Cardiac fibroblast (primary cell): ENCODE data around the gene HECTD2.
"Not testable (repeated sequence)": the region's sequence is repeated elsewhere in the genome, so short reads cannot be mapped to it uniquely, and the experiment has no call there.

ENCODE experiments used
- DNase-seq, 2 donors: peaks; one replicate each; pipeline versions ENCODE4 v3.0.0 to v3.0.0-alpha.2; 2010; ENCODE audit warnings: low read depth in 2 of 2
- H3K4me3 ChIP-seq, 2 donors: replicated peaks in 1 of 2; 1 replicate in 1 of 2; 2 replicates in 1 of 2; pipeline ENCODE4 v1.5.1; 2011; ENCODE audit warnings: low read depth in 2 of 2, low read length in 2 of 2, mild to moderate bottlenecking in 2 of 2, moderate library complexity in 1 of 2
- TF ChIP-seq, protein P1 (sequence below): IDR thresholded peaks from one replicate; pipeline ENCODE4 v1.5.1; 2011; ENCODE audit warnings: low read depth, mild to moderate bottlenecking, low read length, inconsistent platforms

HECTD2 gene

GRCh38 chr10:91557651-91558111 lies 147.5 kb downstream of the HECTD2 start:
- TF ChIP-seq, protein P1, sequence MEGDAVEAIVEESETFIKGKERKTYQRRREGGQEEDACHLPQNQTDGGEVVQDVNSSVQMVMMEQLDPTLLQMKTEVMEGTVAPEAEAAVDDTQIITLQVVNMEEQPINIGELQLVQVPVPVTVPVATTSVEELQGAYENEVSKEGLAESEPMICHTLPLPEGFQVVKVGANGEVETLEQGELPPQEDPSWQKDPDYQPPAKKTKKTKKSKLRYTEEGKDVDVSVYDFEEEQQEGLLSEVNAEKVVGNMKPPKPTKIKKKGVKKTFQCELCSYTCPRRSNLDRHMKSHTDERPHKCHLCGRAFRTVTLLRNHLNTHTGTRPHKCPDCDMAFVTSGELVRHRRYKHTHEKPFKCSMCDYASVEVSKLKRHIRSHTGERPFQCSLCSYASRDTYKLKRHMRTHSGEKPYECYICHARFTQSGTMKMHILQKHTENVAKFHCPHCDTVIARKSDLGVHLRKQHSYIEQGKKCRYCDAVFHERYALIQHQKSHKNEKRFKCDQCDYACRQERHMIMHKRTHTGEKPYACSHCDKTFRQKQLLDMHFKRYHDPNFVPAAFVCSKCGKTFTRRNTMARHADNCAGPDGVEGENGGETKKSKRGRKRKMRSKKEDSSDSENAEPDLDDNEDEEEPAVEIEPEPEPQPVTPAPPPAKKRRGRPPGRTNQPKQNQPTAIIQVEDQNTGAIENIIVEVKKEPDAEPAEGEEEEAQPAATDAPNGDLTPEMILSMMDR, result no peak
- H3K4me3 ChIP-seq, result no peak overlapping the region
- no peak for DNase-seq

- TF ChIP-seq, protein P1, result no peak
- no peak overlapping the region for H3K4me3 ChIP-seq
Measured at GRCh38 chr10:91558473-91558872, 148.3 kb downstream of the HECTD2 start.

DNA sequence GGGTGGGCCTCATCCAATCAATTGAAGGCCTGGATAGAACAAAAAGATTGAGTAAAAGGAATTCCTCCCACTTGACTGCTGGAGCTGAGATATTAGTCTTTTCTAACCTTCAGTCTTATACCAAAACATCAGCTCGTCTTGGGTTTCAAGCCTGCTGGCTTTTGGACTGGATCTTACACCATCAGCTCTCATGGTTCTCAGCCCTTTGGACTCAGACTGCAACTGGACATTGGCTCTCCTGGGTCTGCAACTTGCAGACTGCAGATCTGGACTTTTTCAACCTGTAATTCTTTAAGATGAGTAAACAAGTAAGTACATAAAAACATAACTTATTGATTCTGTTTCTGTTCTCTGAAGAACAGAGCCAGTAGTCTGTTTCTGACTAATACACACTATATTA lies 149.0 kb downstream of the HECTD2 start:
- TF ChIP-seq, protein P1, result no peak
- DNase-seq, result no peak
- no peak overlapping the region for H3K4me3 ChIP-seq

More at GRCh38 chr10:91558473-91558872, 148.3 kb downstream of the HECTD2 start:
- DNase-seq, result no peak

- TF ChIP-seq, protein P1, result no peak
Measured at GRCh38 chr10:91559750-91560149, 149.6 kb downstream of the HECTD2 start.

GRCh38 chr10:91560827-91561226 lies 150.7 kb downstream of the HECTD2 start:
- peak; percentile 76 for DNase-seq
- H3K4me3 ChIP-seq, result not testable (repeated sequence)

More at GRCh38 chr10:91559750-91560149, 149.6 kb downstream of the HECTD2 start:
- no peak for DNase-seq
- no peak overlapping the region for H3K4me3 ChIP-seq

DNA sequence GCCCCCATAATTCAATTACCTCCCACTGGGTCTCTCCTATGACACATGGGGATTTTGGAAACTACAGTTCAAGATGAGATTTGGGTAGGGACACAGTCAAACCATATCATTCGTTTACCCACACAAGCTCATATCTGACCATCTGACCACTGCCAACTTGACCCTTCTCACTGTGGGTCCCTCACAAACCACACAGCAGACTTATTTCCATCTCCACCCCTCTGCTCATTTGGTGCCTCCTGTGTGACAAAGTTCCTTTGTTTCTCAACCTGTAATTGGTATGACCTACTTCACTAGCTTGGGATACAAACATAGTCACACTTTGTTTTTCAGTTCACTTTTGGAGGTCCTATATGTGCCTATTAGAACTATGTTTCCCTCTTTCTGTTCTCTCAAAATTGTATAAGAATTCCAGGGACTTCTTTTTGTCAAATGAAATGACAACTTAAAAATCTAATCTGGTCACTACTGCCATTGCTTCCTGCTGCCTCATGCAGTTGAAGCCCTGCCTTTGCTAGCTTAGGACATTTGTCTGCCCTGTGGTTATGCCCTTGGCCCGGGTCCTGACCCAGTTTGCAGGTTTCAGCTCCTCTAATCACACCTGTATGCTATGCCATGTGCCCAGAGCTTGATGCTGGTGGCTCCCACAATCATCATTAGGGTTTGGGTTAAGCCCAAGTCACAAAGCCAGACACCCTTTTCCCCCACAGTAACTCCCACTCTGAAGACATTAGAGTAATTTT lies 152.9 kb downstream of the HECTD2 start:
- DNase-seq, result no peak
- no peak overlapping the region for H3K4me3 ChIP-seq
- TF ChIP-seq, protein P1, result no peak

DNA sequence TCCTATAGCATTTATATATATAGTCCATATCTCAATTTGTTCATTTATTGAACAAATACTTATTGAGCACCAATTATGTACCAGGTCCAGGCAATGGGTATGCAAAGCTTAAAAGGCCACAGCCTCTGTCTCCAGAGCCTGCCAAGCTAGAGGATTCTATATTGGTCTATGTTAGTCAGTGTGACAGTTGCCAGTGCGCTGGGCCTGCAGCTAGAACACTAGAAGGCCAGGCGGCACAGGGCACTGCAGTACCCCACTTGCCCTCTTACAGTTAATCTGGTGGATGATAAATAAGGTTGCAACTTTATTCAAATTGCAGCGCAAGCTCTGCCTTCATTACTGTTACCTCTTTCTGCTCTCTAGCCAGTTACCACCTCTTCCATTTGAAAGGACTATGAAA lies 153.9 kb downstream of the HECTD2 start:
- TF ChIP-seq, protein P1, result no peak
- H3K4me3 ChIP-seq, result no peak overlapping the region
- DNase-seq, result no peak
